Measurements from ENCODE around the gene TNPO1. TPM values are rescaled to one million over a fixed set of nuclear protein-coding genes. Genes with fewer than 3 reads are reported as not detected.

TNPO1 gene
- total and polyA plus RNA-seq, 9 donors: 35.7 to 114 (median 74.5) TPM

DNA sequence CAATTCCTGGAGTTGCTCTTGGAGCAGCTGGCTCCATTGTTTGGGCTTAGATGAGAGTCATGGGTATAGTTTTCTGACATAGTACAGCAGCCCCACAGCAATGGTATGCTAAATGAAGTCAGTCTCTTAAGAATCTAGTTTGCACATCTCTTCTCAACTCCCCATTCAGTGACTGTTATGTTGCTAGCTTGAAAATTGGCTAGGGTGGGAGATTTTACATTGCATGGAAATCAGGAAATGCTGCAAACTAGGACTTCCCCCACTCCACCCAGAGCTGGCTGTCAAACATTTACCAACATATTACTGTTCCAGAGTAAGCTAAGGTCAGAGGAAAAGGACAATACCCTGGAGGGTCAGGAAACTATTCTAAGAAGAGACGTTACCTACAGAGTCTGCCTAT lies 121.7 kb downstream of the TNPO1 start:
- Histone ChIP-seq H3K27ac (ENCODE audit: low read length) (peak overlapping the region; percentile 60), H3K4me1 (ENCODE audit: control insufficient read depth, insufficient read depth, low read length) (peaks cover 2% of the 10 kb centered on the region), H3K4me3 (ENCODE audit: low read length) (no peak overlapping the region), H3K27me3 (ENCODE audit: control insufficient read depth, insufficient read depth, low read length) (no peaks in the 10 kb centered on the region), H3K36me3 (ENCODE audit: control insufficient read depth, insufficient read depth, low read length) (no peaks in the 10 kb centered on the region), H3K9me3 (replicated peaks; ENCODE audit: control insufficient read depth, low read depth, low read length) (no peaks in the 10 kb centered on the region)
- no CpG with 5 or more reads among the region's 1 CpG for WGBS (ENCODE audit: insufficient coverage)
- DNase-seq: peak; percentile 39

DNA sequence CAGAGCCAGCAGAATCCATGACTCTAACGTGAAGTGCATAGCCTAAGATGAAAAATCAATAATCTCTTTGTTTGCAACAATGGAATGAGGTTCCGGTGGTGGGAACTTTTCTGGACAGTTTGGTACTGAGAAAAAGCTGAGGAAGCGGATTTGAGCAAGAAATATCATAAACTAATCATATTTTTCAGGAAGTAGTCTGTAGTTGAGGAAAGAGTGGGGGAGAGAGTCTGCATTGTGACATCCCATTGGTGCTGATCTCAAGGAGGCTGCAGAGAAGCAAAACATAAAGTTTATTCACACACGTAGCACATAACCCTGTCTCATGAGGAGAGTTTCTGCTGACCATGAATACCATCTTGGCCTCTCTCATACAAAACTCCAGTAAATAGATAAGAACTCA lies 123.6 kb downstream of the TNPO1 start:
- Histone ChIP-seq H3K9me3 (replicated peaks; ENCODE audit: control insufficient read depth, low read depth, low read length) (no peaks in the 10 kb centered on the region), H3K4me1 (ENCODE audit: control insufficient read depth, insufficient read depth, low read length) (peaks cover 2% of the 10 kb centered on the region), H3K27me3 (ENCODE audit: control insufficient read depth, insufficient read depth, low read length) (no peaks in the 10 kb centered on the region), H3K4me3 (ENCODE audit: low read length) (no peak overlapping the region), H3K36me3 (ENCODE audit: control insufficient read depth, insufficient read depth, low read length) (no peaks in the 10 kb centered on the region), H3K27ac (ENCODE audit: low read length) (no peak overlapping the region)
- DNase-seq: peak; percentile 49
- 50% methylated on average over 1 of the region's 4 CpGs for WGBS (ENCODE audit: insufficient coverage)

GRCh38 chr5:72943307-72943706 lies 126.8 kb downstream of the TNPO1 start:
- Histone ChIP-seq H3K36me3 (ENCODE audit: control insufficient read depth, insufficient read depth, low read length) (no peaks in the 10 kb centered on the region), H3K4me3 (ENCODE audit: low read length) (no peak overlapping the region), H3K4me1 (ENCODE audit: control insufficient read depth, insufficient read depth, low read length) (no peaks in the 10 kb centered on the region), H3K27me3 (ENCODE audit: control insufficient read depth, insufficient read depth, low read length) (no peaks in the 10 kb centered on the region), H3K27ac (ENCODE audit: low read length) (no peak overlapping the region), H3K9me3 (replicated peaks; ENCODE audit: control insufficient read depth, low read depth, low read length) (no peaks in the 10 kb centered on the region)
- no peak for DNase-seq

DNA sequence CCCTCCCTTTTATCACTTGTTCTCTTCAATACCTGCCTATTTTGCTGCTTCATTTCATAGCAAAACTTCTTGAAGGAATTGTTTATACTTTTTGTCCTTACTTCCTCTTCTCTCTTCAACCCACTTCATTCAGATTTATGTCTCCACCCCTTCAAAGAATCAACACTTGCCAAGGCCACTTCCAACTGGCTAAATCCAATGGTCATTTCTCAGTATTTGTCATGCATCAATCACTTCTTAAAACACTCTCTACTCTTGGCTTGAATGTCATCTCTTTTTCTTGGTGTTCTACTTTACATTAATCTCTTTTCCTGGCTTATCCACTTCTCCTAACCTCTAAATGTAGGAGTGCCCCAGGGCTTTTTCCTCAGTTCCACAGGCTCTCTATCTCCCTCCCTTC lies 131.0 kb downstream of the TNPO1 start:
- H3K27ac ChIP-seq (ENCODE audit: low read length): no peak overlapping the region
- H3K9me3 ChIP-seq (replicated peaks; ENCODE audit: control insufficient read depth, low read depth, low read length): no peaks in the 10 kb centered on the region
- no peak overlapping the region for H3K4me3 ChIP-seq (ENCODE audit: low read length)
- DNase-seq: no peak
- H3K27me3 ChIP-seq (ENCODE audit: control insufficient read depth, insufficient read depth, low read length): no peaks in the 10 kb centered on the region
- no peaks in the 10 kb centered on the region for H3K36me3 ChIP-seq (ENCODE audit: control insufficient read depth, insufficient read depth, low read length)
- H3K4me1 ChIP-seq (ENCODE audit: control insufficient read depth, insufficient read depth, low read length): no peaks in the 10 kb centered on the region

DNA sequence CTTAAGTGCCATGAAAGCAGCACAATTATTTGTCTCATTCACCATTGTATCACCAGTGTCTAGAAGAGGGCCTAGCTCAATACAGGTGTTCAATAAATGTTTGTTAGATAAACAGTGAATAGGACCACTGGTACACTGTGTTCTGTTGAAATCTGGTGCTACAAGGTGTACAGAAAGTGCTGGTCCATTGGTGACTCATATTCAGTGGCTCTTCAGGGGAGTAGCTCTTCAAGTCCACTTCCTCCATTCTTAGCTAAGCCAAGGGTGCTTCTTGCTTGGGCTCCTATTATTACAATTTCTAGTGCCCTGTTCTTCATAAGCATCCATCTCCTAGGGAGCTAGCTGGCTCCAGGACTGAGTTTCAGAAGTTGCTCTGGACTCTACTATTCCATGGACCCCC lies 133.0 kb downstream of the TNPO1 start:
- H3K4me3 ChIP-seq (ENCODE audit: low read length): no peak overlapping the region
- H3K36me3 ChIP-seq (ENCODE audit: control insufficient read depth, insufficient read depth, low read length): no peaks in the 10 kb centered on the region
- H3K27ac ChIP-seq (ENCODE audit: low read length): no peak overlapping the region
- no peaks in the 10 kb centered on the region for H3K27me3 ChIP-seq (ENCODE audit: control insufficient read depth, insufficient read depth, low read length)
- no peak for DNase-seq
- no peaks in the 10 kb centered on the region for H3K9me3 ChIP-seq (replicated peaks; ENCODE audit: control insufficient read depth, low read depth, low read length)
- H3K4me1 ChIP-seq (ENCODE audit: control insufficient read depth, insufficient read depth, low read length): no peaks in the 10 kb centered on the region

GRCh38 chr5:72951671-72952468 lies 135.4 kb downstream of the TNPO1 start:
- 91% methylated on average over 5 of the region's 7 CpGs for WGBS (ENCODE audit: insufficient coverage)
- Histone ChIP-seq H3K36me3 (ENCODE audit: control insufficient read depth, insufficient read depth, low read length) (no peaks in the 10 kb centered on the region), H3K27ac (ENCODE audit: low read length) (no peak overlapping the region), H3K4me1 (ENCODE audit: control insufficient read depth, insufficient read depth, low read length) (no peaks in the 10 kb centered on the region), H3K27me3 (ENCODE audit: control insufficient read depth, insufficient read depth, low read length) (no peaks in the 10 kb centered on the region), H3K4me3 (ENCODE audit: low read length) (no peak overlapping the region), H3K9me3 (replicated peaks; ENCODE audit: control insufficient read depth, low read depth, low read length) (no peaks in the 10 kb centered on the region)
- DNase-seq: peak; percentile 24

DNA sequence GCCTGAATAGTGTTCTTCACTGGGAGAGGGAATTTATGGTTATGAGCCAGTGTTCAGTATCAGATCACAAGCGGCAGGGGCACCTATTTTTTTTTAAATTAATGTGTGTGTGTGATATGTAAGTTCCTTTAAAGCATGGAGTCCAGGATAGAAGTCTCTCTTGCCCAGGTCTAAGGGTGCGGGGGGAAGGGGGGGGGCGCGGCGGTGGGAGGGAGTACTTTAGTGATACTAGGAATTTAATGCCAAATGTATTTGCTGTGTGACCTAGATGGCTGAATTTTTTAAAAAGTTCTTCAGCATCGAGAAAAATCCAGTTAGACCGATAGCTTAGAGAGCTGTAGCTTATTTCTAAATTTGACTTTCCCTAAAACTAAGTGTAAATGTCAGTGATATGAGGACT lies 137.9 kb downstream of the TNPO1 start:
- Histone ChIP-seq H3K36me3 (ENCODE audit: control insufficient read depth, insufficient read depth, low read length) (no peaks in the 10 kb centered on the region), H3K4me3 (ENCODE audit: low read length) (no peak overlapping the region), H3K9me3 (replicated peaks; ENCODE audit: control insufficient read depth, low read depth, low read length) (no peaks in the 10 kb centered on the region), H3K4me1 (ENCODE audit: control insufficient read depth, insufficient read depth, low read length) (peaks cover 2% of the 10 kb centered on the region), H3K27me3 (ENCODE audit: control insufficient read depth, insufficient read depth, low read length) (no peaks in the 10 kb centered on the region), H3K27ac (ENCODE audit: low read length) (no peak overlapping the region)
- 91% methylated on average over 4 of the region's 7 CpGs for WGBS (ENCODE audit: insufficient coverage)
- no peak for DNase-seq

GRCh38 chr5:72955143-72955767 lies 138.8 kb downstream of the TNPO1 start:
- 3% methylated on average over 32 of the region's 33 CpGs for WGBS (ENCODE audit: insufficient coverage)
- peak overlapping the region; percentile 67 for H3K4me3 ChIP-seq (ENCODE audit: low read length)
- DNase-seq: peak; percentile 92
- H3K36me3 ChIP-seq (ENCODE audit: control insufficient read depth, insufficient read depth, low read length): no peaks in the 10 kb centered on the region
- H3K4me1 ChIP-seq (ENCODE audit: control insufficient read depth, insufficient read depth, low read length): peaks cover 2% of the 10 kb centered on the region
- H3K27me3 ChIP-seq (ENCODE audit: control insufficient read depth, insufficient read depth, low read length): no peaks in the 10 kb centered on the region
- peak overlapping the region; percentile 98 for H3K27ac ChIP-seq (ENCODE audit: low read length)
- no peaks in the 10 kb centered on the region for H3K9me3 ChIP-seq (replicated peaks; ENCODE audit: control insufficient read depth, low read depth, low read length)

- under 1% methylated on average over 63 of the region's 64 CpGs for WGBS (ENCODE audit: insufficient coverage)
Observed at GRCh38 chr5:72955768-72956323, 139.4 kb downstream of the TNPO1 start, which contains the start of gene FCHO2. FCHO2 (plus strand) TSS chr5:72956041; CDS start chr5:72956097, 56 bp downstream.

GRCh38 chr5:72956324-72957140 lies 140.1 kb downstream of the TNPO1 start:
- DNase-seq: peak; percentile 87
- Histone ChIP-seq H3K27ac (ENCODE audit: low read length) (peak overlapping the region; percentile 94), H3K4me3 (ENCODE audit: low read length) (peak overlapping the region; percentile 67), H3K27me3 (ENCODE audit: control insufficient read depth, insufficient read depth, low read length) (no peaks in the 10 kb centered on the region), H3K9me3 (replicated peaks; ENCODE audit: control insufficient read depth, low read depth, low read length) (no peaks in the 10 kb centered on the region), H3K4me1 (ENCODE audit: control insufficient read depth, insufficient read depth, low read length) (peaks cover 2% of the 10 kb centered on the region), H3K36me3 (ENCODE audit: control insufficient read depth, insufficient read depth, low read length) (no peaks in the 10 kb centered on the region)
- WGBS (ENCODE audit: insufficient coverage): 0% methylated on average over 37 of the region's 51 CpGs

More at GRCh38 chr5:72955768-72956323, 139.4 kb downstream of the TNPO1 start, which contains the start of gene FCHO2:
- peak within 1 kb of the TSS; percentile 67 for H3K4me3 ChIP-seq (ENCODE audit: low read length)
- H3K36me3 ChIP-seq (ENCODE audit: control insufficient read depth, insufficient read depth, low read length): no peaks in the 10 kb centered on the region
- no peaks in the 10 kb centered on the region for H3K9me3 ChIP-seq (replicated peaks; ENCODE audit: control insufficient read depth, low read depth, low read length)
- H3K27me3 ChIP-seq (ENCODE audit: control insufficient read depth, insufficient read depth, low read length): no peaks in the 10 kb centered on the region
- peak within 1 kb of the TSS; percentile 98 for H3K27ac ChIP-seq (ENCODE audit: low read length)
- peak; percentile 99 for DNase-seq
- peaks cover 2% of the 10 kb centered on the region for H3K4me1 ChIP-seq (ENCODE audit: control insufficient read depth, insufficient read depth, low read length)
